HG03135 (cell line): ENCODE results near the gene CYTL1.
"Not testable (repeated sequence)": the region's sequence is repeated elsewhere in the genome, so short reads cannot be mapped to it uniquely, and the experiment has no call there.

Experiments used
- ATAC-seq: cut with Tn5 transposase; IDR thresholded peaks from one replicate; pipeline ENCODE4 v1.9.1; 2021; ENCODE audit warnings: mild to moderate bottlenecking, moderate library complexity; ENCODE audit not compliant: unreplicated experiment

The CYTL1 gene

DNA sequence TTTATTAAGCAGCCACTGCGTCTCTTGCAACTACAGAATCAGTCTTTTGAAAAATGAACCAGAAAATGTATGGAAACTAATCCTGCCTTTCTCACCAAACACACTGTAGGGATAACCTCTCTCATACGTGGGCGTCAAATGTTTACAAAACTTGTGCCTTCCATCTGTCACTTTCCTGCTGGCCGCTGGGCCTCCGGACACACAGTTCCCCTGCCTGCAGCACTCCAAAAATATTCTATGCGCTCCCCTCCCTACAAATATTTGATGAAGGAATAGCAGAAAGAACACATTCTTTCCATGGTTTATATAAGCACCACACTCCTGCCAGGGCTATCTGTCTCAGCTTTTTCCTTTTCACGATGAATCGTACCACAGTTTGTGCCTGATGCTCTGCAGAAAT lies 14.9 kb upstream of the CYTL1 start:
- ATAC-seq = no peak

DNA sequence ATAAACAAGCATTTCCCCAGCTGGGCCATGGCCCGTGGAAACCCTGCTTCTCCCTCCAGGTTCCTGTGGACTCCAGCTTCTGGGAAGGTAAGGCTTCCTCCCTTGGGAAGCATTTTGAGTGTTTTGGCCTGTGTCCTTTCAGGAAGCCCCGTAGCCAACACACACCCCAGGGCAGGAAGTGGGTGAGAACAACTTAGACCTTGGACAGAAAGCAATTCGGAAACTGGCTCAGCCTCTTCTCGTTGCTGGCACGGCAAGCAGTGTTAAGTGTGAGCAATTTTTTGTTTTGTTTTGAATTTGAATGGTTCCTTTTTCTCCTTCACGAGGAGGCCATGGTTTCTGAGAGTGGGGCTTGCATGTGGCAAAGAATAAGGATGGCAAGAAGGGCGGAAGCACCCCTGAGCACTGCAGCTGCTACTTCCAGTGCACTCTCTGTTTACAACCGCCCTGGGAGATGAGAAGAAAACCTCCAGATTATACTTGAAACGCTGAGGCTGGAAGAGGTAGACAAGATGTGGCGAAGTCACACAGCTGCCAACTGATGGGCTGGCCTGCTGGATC lies 14.1 kb upstream of the CYTL1 start:
- ATAC-seq = no peak

DNA sequence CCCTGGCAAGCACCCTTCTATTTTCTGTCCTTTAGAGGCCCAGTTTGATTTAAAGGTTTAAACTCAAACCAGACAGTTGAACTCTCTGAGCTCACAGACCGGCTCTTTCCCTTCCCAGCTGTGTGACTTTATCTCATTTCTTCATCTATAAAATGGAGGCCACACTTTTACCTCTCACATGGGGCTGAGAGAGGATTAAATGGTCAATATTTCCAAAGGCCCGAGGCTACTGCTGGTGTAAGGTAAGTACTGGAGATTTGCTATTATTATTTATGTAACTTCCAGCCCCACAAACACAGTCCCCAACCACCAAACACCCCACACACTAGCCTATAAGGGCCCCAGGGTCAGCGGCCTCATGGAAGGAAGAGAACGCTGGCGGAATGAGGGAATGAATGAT lies 13.6 kb upstream of the CYTL1 start:
- ATAC-seq = no peak

DNA sequence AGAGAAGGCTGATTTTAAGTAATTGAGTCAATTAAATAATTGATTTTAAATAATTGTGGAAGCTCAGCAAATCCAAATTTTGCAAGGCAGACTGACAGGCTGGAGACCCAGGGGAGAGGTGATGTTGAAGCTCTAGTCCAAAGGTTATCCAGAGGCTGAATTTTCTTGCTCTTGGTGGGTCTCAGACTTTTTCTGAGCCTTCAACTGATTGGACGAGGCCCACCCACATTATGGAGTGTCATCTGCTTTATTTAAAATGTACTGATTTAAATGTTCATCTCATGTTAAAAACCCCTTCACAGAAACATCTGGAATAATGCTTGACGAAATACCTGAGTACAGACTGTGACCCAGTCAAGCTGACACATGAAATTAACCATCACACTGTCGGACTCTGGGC lies 11.7 kb upstream of the CYTL1 start:
- no peak for ATAC-seq

DNA sequence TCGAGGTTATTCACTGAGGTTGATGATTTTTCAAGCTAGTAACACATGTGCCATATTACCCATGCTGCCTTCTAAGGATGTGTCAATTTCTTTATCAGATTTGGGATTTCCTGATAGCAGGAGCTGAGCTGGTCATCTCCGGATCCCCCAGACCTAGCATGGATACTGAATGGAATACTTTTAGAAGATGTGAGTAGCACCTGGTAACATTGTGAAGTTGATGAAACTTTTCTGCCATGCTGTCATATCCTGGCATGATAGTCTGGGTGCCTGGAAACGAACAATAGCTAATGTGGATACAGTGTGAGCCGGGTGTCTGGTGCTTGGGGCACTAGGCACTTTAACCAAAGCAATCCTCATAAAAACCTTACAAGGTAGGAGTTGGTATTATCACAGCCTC lies 11.0 kb upstream of the CYTL1 start:
- no peak for ATAC-seq

DNA sequence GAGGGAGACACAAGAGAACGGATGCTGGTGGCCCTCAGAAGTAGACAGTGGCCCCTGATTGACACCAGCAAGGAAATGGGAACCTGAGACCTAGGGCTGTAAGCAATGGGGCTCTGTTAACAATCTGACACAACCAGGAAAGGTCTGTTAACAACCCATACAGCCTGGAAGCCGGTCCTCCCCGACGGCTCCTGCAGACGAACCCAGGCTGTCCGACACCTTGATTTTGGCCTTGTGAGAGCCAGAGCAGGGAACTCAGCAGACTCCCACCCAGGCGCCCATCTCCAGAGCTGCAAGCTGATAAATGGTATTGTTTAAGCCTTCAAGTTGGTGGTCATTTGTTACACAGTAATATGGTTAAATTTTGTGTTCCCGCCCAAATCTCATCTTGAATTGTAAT lies 10.2 kb upstream of the CYTL1 start:
- ATAC-seq = no peak

DNA sequence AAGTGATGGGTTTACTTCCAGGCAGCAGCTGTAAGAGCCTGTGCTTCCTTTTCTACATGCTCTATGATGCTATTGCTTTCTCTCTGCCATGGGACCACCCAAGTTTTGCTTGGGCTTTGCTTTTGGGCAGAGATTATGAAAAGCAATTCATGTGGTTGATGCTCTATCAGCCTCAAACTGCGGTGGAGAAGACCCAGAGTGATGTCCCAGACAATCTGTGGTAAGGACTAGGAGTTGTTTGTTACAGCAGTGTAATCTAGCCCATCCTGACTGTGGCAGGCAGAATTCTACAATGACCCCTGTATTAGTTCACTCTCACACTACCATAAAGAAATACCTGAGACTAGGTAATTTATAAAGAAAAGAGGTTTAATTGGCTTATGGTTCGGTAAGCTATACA lies 9.2 kb upstream of the CYTL1 start:
- ATAC-seq = no peak

DNA sequence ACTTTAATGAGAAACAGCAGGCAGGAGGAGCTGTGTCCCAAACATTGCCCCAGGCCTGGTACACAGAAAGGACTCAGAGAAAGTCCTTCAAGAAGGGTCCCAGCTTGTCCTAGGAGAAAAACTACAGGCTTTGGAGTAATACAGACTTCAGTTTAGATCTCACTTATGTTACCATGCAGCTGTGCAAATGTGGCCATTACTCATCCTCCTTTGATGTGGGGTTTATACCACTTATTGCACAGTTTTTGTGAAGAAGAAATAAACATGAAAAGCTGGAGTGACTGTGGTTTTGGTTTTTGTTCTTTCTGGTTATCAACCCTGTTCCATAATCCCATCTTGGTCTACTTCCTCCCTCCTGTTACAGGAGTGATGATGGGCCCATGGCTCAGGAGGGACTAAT lies 8.1 kb upstream of the CYTL1 start:
- ATAC-seq = no peak

DNA sequence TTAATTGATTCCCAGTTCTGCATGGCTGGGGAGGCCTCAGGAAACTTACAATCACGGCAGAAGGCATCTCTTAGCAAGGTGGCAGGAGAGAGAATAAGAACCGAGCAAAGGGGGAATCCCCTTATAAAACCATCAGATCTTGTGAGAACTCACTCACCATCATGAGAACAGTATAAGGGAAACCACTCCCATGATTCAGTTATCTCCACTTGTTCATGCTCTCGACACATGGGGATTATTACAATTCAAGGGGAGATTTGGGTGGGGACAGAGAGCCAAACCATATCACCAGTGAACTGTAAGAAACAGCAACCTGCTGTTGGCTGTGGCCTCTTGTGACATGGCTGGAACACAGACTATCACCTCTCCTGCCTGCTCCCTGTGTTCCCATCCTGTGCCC lies 7.1 kb upstream of the CYTL1 start:
- no peak for ATAC-seq

DNA sequence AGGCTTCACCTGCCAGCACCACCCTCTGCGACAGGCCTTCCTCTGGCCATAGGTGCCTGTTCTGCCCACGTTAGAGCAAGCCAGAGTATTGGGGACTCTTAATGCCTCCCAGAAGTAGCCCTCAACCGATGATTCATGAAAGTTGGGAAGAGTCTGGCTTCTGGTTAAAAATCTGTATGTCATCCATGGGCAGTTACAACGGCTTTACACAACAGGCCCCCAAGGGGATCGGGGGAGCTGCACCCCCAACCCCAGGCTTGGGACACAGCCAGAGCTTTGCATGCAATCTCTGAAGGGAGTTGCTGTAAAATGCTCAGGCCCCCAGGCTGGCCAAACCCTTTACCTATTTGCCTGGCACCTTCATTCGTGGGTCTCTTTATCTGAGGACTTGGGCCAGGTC lies 5.4 kb upstream of the CYTL1 start:
- no peak for ATAC-seq

DNA sequence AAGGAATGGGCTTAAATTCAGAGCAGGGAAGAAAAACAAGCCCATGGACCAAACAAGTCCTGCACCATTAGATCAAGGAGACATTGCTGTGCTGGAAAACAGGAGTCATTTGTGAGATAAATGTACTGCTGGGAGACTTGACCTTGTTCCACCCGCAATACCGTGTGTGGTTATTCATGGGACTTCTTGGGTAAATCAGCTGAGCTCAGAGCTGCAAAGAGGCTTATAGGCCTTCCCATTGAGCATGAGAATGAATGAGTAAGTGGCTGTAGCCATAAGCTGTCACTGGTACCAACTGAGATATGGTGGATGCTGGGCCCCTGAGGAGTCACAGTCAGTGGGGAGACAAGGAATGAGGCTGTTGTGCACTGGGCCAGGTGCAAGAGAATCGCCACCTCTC lies 2.3 kb upstream of the CYTL1 start:
- no peak for ATAC-seq

DNA sequence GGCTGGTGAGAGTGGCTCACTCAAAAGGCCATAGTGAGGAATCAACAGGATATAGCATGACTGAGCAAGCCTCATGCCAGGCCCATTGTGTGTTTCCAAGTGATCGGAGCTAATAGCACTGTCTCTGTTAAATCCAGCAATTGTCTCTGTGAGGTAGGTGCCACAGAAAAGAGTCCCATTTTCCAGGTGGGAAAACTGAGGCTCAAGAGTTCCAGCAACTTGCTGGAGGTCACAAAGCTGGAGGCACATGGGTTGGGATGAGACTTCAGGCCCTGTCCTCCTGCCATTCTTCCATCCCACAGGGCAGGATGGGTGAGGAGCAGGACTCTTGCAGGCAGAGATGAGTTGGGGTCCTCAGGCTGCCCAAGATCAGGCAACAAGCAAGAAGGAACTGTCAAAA lies 1.1 kb upstream of the CYTL1 start:
- no peak for ATAC-seq

DNA sequence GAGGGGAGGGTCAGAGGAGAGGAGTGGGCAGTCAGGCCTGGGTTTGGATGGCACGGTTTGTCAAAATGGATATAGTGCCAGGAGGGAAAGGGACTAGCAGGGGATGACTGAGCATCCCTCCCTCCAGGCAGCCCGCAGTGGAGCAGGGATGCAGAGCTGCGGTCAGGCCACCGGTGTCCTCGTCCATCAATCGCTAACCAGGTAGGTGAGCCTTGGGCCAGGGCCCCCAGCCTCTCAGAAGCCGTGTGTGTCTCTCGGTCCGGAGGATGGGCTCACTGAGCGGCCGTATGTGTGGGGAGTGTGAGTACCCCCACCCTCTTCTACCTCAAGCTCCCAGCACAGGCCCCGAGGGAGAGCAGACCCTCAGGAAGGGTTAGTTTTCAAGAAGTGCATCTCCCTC lies 538 bp upstream of the CYTL1 start:
- ATAC-seq = no peak

DNA sequence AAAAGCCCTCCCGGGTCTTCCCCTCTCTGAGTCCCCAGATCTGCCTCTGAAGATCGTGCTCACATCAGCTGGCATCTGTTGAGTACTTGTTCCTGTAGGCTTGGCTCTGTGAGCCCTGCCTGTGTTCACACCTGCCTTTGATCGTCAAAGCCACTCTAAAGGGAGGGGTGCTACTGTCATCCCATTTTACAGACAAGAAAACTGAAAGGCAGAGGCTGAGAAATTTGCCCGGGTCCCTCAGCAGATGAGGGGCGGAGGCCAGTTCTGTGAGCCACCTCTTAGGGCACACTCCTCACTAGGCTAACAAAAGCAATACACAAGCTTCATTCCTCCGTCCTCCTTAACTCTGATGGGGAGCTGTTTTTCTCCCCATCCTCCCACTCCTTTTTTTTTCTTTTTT lies 655 bp downstream of the CYTL1 start:
- ATAC-seq = no peak

DNA sequence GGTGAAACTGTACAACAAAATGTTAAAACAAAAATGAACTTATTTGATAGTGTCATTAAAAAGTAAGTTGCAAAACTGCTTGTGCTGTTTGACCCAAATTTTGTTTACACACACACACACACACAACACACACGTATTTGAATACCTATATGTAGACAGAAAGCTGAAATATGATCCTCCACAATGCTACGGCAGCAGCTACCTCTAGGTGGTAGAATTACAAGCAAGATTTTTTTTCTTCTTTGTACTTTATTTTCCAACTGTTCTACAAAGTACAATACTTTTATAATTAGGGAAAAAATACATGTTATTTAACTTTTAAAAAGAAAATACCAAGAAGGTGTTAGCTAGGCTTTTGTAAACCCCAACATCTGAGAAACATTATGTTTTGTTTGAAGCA lies 1.2 kb downstream of the CYTL1 start:
- no peak for ATAC-seq

DNA sequence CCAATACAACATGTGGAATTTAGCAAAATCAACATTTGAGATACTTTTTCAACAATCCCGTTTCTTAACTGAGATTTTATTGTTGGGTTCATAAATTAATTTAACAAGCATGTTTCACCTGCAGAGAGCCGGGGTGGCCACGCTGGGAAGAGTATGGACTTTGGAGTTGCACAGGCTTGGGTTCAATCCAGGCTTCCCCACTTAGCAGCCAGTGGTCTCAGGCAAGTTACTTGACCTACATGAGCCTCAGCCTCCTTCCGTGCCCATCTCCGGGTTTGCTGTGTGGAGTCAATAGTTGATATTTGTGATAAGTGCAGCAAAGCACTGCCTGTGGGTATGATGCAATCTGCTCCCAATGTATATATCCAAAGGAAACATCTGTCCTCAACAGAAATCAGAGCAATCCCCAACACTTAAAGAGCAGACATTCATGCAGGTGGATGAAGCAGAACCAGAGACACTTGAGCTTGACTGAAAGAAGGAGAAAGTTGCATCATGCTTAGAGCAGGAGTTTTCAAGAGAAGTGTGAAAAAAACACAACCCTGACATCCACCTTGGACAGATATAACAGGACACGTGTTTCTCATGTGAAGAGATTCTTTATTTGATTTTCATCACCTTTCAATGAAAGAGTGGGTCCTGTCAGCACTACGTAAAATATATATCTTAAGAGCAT lies 5.1 kb downstream of the CYTL1 start:
- no peak for ATAC-seq

DNA sequence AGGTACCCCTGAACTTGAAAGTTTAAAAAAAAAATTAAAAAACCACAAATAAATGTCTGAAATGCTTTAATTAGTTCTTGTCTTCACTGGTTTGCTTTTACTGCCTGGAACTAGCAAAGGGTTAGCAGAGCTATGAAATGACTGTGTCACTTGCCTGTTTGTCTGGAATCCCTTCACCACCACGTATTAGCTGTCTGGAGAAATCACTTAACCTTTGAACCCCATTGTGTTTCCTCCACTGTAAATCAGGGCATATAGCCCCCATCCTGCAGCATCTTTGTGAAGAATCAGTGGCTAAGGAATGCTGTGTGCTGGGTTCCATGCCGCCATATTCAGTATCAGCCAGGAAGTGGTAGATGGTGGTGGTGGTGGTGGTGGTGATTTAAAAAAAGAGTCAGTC lies 6.3 kb downstream of the CYTL1 start:
- no peak for ATAC-seq

DNA sequence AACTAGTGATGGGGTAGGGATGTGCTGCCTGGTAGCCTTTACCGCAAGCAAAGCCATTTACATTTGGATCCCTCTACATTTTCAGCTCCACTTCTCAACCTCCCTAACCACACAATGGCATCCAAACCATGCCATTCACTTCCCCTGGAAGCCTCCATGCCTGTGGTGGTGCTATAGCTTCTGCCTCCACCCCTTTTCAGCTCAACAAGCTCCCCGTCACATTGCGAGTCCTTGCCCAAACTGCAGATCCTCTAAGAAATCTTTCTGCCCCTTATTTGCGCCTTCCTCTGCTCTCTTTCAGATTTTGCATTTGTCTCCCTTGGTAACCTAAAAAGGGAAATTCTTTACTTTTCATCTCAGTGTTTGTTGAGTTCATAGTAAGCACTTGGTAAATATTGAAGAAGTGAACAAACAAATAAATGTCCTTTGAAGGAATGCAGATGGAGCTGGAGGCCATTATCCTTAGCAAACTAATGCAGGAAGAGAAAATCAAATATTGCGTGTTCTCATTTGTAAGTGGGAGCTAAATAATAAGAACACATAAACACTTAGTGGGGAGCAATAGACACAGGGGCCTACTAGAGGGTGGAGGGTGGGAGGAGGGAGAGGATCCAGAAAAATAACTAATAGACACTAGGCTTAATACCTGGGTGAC lies 6.9 kb downstream of the CYTL1 start:
- ATAC-seq = no peak

DNA sequence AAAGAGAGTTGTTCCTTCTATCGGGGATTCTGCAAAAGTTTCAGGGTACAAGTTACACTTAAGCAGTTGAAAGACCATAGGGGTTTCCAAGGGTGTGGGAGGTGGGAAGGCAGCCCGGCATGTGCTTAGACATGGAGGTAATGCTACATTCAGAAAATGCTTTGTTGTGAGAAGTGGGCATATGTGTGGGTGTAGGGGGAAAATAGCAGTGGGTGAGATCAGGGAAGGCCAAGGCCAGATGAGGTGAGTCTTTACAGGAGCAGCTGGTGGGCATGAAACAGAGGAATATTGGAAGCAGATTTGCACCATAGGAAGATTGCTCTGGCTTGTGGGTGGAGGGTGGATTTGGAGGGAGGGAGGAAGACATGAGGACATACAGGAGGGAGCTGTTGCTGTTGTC lies 8.3 kb downstream of the CYTL1 start:
- no peak for ATAC-seq

DNA sequence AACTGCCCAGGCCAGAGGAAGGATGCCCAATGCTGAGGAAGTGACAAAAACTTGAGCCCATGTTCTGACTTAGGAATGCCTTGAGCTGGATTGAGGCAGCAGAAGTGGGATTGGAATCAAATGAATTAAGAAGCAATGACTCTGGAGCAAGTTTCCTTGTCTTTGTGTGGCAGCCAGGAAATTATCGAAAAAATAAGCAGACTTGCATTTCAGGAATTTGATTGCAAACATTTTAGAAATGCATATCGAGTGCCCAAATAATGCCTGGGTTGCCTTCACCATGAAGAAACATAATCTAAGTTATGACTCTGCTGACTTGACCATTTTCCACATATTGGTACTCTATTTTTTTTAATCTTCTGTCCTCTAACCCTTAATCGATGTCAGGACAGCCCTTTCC lies 9.5 kb downstream of the CYTL1 start:
- no peak for ATAC-seq

DNA sequence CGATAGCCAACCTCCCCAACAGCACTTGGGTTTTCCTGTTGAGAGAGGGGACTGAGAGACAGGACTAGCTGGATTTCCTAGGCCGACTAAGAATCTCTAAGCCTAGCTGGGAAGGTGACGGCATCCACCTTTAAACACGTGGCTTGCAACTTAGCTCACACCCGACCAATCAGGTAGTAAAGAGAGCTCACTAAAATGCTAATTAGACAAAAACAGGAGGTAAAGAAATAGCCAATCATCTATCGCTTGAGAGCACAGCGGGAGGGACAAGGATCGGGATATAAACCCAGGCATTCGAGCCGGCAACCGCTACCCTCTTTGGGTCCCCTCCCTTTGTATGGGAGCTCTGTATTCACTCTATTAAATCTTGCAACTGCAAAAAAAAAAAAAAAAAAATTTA lies 12.3 kb downstream of the CYTL1 start:
- ATAC-seq = not testable (repeated sequence)

DNA sequence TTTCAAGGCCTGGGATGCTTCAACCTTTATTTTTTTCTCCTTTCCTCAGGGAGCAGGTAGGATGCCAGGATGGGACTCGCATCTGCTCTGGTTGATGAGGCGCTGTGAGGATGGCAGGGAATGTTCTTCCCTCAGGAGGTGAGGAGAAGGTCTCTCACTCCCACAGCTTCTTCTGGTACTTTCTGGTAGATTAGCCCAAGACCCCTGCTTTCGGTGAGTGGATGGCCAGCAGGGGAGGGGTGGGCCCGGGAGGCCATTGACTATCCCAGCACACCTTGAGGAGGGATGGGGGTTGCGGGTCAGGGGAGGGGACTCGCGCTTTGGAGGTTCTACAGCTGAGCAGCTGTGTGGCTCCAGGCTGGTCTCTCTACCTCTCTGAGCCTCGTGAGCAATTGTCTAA lies 14.8 kb downstream of the CYTL1 start:
- no peak for ATAC-seq

DNA sequence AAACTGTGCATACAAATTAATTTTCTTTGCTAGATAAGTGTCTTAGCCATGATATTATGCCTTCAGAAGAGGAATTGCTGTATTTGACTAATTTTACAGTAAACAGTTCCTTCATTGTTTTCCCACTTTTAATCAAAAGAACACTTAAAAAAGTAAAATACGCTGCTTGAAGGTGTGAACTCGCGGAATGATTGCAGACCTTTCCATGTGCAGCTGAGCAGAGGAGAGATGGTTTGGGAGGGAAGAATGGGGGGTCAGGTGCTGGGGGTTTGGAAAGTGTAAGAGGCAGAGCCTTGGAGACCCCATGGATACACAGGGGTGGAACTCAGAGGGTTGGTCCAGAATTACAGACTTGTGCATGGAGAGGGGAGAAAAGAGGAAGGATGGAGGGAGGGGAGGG lies 15.3 kb downstream of the CYTL1 start:
- ATAC-seq = no peak
